Activated naive CD8-positive, alpha-beta T cell treated with anti-CD3 and anti-CD28 coated beads, Interleukin-2, amount 50 U/mL, for 24 hours (primary cell): ENCODE measurements around the gene MRE11.

ENCODE experiments used
- ATAC-seq: fragments of 150-1000 bp; cut with Tn5 transposase; one replicate; pipeline ENCODE4 v1.10.0; 2021
- DNase-seq: peaks from one replicate; pipeline ENCODE4 v3.0.0; 2021
- H3K27ac Mint-ChIP-seq: one replicate; pipeline ENCODE4 v1.8.0; 2021; ENCODE audit warnings: mild to moderate bottlenecking, mixed read lengths
- H3K27me3 Mint-ChIP-seq: one replicate; pipeline ENCODE4 v1.8.0; 2021; ENCODE audit warnings: mixed read lengths
- H3K36me3 Mint-ChIP-seq: one replicate; pipeline ENCODE4 v1.8.0; 2021; ENCODE audit warnings: low read depth, mixed read lengths
- H3K4me1 Mint-ChIP-seq: one replicate; pipeline ENCODE4 v1.8.0; 2021; ENCODE audit warnings: mixed read lengths
- H3K4me3 Mint-ChIP-seq: one replicate; pipeline ENCODE4 v1.8.0; 2021; ENCODE audit warnings: mild to moderate bottlenecking, moderate library complexity, mixed read lengths
- H3K9me3 Mint-ChIP-seq: one replicate; pipeline ENCODE4 v1.8.0; 2021; ENCODE audit warnings: mixed read lengths

MRE11 gene

DNA sequence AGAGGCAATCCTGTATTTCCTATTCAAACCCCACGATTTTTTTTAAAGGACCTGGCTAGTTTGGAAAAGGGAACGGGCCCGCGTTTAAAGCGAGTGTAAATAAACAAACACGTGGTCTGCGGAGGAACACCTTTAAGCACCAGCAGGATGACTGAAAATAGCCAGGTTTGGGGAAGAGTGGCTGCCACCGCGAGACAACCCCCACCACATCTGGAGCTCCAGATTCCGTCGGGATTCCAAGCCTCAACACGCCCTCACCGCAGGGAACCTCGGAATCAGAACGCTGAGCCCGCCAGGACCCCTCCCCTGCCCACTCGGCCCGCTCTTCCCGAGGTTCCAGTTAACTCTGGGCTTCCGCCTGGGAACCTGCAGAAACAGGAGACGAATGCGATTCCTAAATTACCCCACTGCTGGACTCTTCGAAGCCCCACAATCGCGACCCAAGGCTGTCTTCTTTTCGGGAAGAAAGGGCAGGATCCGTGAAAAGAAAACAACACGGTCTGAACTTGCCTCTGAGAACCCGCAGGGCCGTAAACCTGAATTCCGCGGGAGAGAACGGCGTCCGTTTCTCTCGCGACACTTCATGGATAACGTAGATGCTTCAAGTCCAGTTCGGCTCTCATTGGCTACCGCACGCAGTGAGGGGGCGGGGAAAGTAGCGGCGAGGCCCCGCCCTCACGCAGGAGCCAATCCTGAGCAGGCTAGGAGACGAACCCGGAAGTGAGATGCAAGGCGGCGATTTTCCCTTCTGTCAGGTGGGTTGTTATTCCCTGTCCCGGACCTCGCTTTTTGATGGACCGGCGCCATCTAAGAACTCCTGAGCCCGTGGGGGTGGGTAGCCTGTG lies at the start of gene MRE11, which contains the start of gene ANKRD49:
Gene MRE11, minus strand, starts transcription at position 564 of the 845 bp plus-strand sequence. CDS start 1,043 bp downstream, outside the sequence.
Gene ANKRD49, plus strand, starts transcription at position 704 of the 845 bp plus-strand sequence. CDS start 2,710 bp downstream, outside the sequence.
- peaks cover 31% of the 10 kb centered on the region for H3K4me1 Mint-ChIP-seq
- ATAC-seq (peak; percentile 99), DNase-seq (peak; percentile 91)
- H3K27me3 Mint-ChIP-seq, result no peaks in the 10 kb centered on the region
- no peaks in the 10 kb centered on the region for H3K9me3 Mint-ChIP-seq
- H3K27ac Mint-ChIP-seq, result peak within 1 kb of the TSS; percentile 96
- peak within 1 kb of the TSS; percentile 93 for H3K4me3 Mint-ChIP-seq
- H3K36me3 Mint-ChIP-seq, result peaks cover 33% of the 10 kb centered on the region

DNA sequence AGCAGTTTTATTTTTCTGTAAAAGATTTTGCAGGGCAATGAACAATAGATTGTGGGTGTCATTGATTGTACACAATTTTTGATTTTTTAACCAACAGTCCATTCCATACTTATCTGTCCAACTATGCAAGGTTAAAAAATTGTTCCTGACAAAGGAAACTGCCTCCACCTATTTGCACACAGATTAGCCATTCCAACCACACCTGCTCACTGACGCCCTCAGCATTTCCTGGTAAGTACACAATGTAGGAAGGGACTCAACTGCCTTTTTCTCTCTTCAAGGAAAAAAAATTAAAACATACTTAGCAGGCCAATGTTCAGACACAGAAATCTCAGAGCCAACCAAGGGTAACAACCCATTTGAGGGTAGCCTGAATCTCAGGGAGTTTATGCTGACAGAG lies 45.8 kb upstream of the MRE11 start:
- no peak for DNase-seq
- no peak overlapping the region for H3K27ac Mint-ChIP-seq

DNA sequence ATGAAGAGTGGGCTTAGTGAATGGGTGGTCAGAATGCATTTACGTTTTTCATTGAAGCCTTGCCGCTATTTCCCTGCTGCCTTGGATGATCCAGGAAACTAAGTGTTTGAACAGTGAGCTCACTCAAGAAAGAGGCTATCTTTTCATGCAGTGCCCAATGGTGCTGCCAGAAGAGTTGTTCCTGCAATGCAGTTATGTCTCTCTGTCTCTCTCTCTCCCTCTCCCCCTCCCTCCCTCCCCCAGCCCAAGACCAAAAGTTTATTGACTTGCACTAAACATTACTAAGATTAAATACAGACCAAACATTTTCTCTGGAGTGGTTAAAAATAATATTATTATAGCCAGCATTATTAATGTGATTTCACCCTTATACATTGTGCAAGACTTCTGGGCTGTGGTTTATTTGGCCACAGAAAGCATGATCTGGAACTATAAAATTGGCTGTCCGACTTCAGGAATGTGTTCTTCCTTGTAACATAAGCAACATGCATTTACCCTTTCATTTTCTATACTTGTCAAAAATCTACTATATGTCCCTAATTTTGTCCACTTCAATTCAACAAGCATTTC lies 43.5 kb upstream of the MRE11 start:
- Mint-ChIP-seq H3K4me3 (no peak overlapping the region), H3K36me3 (no peaks in the 10 kb centered on the region), H3K27ac (no peak overlapping the region), H3K9me3 (no peaks in the 10 kb centered on the region), H3K4me1 (peaks cover 2% of the 10 kb centered on the region), H3K27me3 (peaks cover 23% of the 10 kb centered on the region)
- DNase-seq, result no peak
- no peak for ATAC-seq

More for the DNA sequence above, 45.8 kb upstream of the MRE11 start:
- H3K4me1 Mint-ChIP-seq, result peaks cover 13% of the 10 kb centered on the region
- H3K4me3 Mint-ChIP-seq, result no peak overlapping the region
- no peaks in the 10 kb centered on the region for H3K9me3 Mint-ChIP-seq
- no peaks in the 10 kb centered on the region for H3K36me3 Mint-ChIP-seq
- ATAC-seq, result no peak
- peaks cover 20% of the 10 kb centered on the region for H3K27me3 Mint-ChIP-seq

DNA sequence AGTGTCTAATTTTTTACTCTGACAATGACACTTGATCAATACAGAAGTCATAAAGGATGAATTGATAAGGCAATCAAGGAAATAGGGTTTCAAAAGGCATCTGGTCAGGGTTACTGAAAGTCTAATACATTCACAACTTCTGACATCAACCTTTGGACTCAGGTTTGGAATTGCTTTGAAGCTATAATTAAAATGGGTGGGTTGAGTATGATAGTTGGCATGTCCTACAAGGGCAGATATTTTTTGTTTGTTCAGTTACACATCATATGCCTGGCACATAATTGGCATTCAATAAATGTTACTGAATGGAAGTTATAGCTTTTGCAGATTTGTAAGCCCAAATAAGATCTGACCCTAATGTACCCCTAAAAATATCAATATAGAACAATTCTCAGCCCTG lies 42.7 kb upstream of the MRE11 start:
- peaks cover 23% of the 10 kb centered on the region for H3K27me3 Mint-ChIP-seq
- H3K36me3 Mint-ChIP-seq, result no peaks in the 10 kb centered on the region
- H3K9me3 Mint-ChIP-seq, result no peaks in the 10 kb centered on the region
- no peaks in the 10 kb centered on the region for H3K4me1 Mint-ChIP-seq
- ATAC-seq, result no peak
- H3K27ac Mint-ChIP-seq, result no peak overlapping the region
- no peak overlapping the region for H3K4me3 Mint-ChIP-seq
- no peak for DNase-seq

DNA sequence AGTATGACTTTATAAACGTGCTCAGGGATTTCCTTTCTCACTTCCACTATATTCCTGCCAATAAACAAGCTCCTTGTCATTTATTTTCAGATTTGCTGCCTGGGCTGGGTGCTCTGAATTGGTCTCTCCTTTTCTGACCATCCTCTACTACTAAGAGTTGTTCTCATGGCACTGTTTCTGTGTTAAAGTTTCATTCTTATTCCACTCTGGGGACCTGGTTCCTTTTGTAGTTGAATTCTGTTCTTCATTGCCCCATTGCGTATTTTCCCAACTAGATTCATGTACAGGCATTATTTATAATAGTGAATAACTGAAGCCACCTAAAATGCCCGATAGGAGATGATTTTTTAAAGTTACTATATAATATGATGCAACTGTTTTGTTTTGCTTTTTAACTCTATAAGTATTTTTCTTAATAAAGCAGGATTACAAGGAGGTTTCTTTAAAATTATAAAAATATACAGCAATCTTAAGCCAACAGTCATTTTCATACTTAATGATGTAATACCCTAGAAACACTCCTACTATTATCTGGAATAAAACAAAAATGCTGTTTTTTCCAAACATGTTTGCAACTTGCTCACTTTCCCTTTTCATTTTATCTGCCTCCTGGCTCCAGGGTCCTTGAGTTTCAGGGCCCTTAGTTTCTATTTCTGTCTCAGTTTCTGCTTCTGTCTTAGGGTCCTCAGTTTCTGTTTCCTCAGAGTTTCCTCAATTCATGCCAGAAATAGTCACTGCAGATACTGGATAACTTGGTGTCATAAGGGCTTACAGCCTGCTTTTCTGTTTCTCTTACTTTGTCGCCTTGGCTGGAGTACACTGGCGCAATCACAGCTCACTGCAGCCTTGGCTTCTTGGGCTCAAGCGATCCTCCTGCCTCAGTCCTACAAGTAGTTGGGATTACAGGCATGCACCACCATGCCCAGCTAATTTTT lies 40.3 kb upstream of the MRE11 start:
- peaks cover 22% of the 10 kb centered on the region for H3K27me3 Mint-ChIP-seq
- no peak for DNase-seq
- no peak overlapping the region for H3K4me3 Mint-ChIP-seq
- no peaks in the 10 kb centered on the region for H3K4me1 Mint-ChIP-seq
- no peaks in the 10 kb centered on the region for H3K9me3 Mint-ChIP-seq
- no peaks in the 10 kb centered on the region for H3K36me3 Mint-ChIP-seq
- ATAC-seq, result no peak
- no peak overlapping the region for H3K27ac Mint-ChIP-seq

DNA sequence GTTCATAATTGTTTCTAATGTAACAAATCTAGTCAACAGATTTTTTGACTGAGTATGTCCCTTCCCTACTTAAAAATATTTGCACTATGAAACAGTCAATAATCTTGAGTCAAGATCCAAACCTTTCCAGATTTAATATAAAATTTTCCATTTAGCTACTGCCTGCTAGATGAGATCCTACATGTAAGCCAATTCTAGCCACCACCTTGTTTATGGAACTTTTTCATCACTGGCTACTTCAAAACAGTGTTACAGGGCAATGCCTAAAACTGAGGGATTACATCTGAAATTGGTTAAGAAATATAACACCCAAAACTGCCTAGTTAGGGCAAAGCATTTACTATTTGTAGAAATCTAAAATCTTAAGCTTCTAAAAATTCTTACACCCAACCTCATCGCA lies 39.6 kb upstream of the MRE11 start:
- ATAC-seq (no peak), DNase-seq (no peak)
- Mint-ChIP-seq H3K27me3 (peaks cover 21% of the 10 kb centered on the region), H3K4me1 (no peaks in the 10 kb centered on the region), H3K27ac (no peak overlapping the region), H3K36me3 (no peaks in the 10 kb centered on the region), H3K4me3 (no peak overlapping the region), H3K9me3 (no peaks in the 10 kb centered on the region)

DNA sequence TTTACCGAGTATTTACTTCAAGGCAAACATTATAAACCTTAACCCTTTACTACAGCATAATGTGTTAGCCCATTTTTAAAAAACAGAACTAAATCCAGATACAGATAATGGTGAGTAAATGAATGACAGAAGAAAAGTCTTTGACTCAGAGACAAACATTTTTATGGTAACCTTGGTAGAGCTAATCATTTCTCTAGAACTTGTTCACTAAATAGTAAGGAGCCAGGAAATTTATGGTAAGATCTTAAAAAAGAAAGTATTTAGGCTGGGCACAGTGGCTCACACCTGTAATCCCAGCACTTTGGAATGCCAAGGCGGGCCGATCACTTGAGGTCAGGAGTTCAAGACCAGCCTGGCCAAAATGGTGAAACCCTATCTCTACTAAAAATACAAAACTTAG lies 38.6 kb upstream of the MRE11 start:
- Mint-ChIP-seq H3K4me1 (no peaks in the 10 kb centered on the region), H3K36me3 (no peaks in the 10 kb centered on the region), H3K27me3 (peaks cover 15% of the 10 kb centered on the region), H3K4me3 (no peak overlapping the region), H3K27ac (no peak overlapping the region), H3K9me3 (no peaks in the 10 kb centered on the region)
- ATAC-seq (no peak), DNase-seq (no peak)

DNA sequence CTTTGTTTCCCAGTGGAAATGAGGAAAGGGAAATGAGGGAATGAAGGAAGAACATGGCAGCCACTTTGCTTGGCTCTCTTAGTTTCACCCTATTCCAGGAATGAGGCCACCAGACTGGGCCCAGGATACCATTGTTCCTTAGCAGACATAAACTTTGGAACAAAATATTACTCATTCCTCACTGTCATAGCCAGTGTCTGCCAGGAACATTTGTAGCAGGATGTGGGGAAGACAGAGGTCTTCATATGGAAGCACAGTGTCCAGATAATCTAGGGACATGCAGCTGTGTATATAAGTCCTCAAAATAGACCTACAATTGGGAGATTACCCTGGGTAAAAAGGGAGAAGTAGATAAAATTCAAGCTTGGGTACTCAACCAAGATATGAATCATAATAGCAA lies 34.9 kb upstream of the MRE11 start:
- no peak for DNase-seq
- Mint-ChIP-seq H3K36me3 (no peaks in the 10 kb centered on the region), H3K27me3 (peaks cover 5% of the 10 kb centered on the region), H3K4me3 (no peak overlapping the region), H3K9me3 (no peaks in the 10 kb centered on the region), H3K4me1 (no peaks in the 10 kb centered on the region), H3K27ac (no peak overlapping the region)
- no peak for ATAC-seq

DNA sequence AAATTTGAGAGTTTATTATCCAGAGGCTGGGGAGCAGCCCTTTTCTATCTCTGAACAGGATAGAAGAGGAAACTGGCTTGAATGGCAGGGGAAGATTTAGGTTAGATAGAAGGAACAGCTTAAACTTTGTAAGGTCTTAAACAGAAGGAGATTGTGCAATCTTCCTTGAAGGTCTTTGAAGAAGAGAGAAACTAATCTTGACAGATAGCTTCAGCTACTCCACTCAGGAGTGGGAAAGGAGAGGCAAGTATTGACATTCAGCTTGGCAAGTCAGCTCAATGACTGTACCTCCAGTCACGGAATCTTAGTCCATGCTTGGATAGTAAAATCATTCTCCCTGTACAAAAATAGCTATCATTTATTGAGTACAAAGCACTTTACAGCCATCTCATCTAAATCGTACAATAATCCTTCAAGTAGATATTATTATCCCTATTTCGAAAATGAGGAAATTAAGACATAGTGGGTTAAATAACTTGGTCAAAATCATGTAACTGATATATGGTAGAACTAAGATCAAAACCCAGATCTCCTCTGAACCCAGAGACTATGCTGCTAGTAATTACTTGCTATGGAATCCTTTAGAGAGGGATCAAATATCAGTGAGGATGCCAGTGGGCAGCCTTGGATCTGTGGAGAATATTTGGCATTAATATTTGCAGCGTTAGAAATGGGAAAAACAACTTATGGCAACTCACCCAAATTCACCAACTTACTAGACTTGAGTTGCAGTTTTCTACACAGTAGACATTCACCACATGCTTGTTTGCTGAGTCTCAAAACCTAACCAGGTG lies 33.2 kb upstream of the MRE11 start:
- H3K9me3 Mint-ChIP-seq, result no peaks in the 10 kb centered on the region
- no peak for ATAC-seq
- H3K27ac Mint-ChIP-seq, result no peak overlapping the region
- H3K4me1 Mint-ChIP-seq, result no peaks in the 10 kb centered on the region
- no peaks in the 10 kb centered on the region for H3K36me3 Mint-ChIP-seq
- H3K4me3 Mint-ChIP-seq, result no peak overlapping the region
- DNase-seq, result no peak
- H3K27me3 Mint-ChIP-seq, result peaks cover 4% of the 10 kb centered on the region

DNA sequence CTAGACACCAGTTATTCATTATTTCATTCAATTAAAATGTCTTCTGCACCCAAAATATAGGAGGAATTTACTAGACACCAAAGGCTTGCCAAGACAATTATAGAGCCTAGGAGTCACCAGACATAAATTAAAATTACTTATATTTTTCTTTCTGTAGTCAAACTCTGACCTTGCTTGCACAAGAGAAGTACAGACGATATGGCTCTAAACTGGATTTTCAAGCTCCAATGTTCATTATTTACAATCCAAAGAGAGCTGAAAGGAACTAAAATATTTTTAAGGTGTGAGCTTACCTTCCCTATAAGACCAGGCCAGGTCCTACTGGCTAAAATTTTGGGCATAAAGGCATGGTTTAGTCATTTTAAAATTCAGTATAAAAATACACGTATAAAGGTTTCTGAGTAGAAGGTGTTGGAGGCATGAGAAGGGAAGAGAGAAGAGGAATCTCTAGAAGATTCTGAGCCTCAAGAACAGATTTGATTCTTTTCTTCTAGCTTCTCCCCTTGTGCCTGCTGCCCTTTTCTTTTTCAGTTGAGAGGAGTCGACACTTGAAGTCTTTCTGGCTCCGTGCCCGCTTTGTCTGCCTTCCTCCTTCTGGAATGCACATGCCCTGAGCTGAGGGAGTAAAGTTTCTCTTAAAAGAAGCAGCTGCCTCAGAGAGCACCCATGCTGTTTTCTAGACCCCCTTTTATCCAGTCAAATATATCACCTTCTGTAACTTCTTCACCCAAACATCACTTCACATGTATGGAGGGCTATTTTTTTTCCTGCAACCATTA lies 32.1 kb upstream of the MRE11 start:
- H3K9me3 Mint-ChIP-seq, result no peaks in the 10 kb centered on the region
- H3K4me3 Mint-ChIP-seq, result no peak overlapping the region
- H3K4me1 Mint-ChIP-seq, result no peaks in the 10 kb centered on the region
- DNase-seq (no peak), ATAC-seq (no peak)
- peaks cover 2% of the 10 kb centered on the region for H3K27me3 Mint-ChIP-seq
- H3K27ac Mint-ChIP-seq, result no peak overlapping the region
- no peaks in the 10 kb centered on the region for H3K36me3 Mint-ChIP-seq

DNA sequence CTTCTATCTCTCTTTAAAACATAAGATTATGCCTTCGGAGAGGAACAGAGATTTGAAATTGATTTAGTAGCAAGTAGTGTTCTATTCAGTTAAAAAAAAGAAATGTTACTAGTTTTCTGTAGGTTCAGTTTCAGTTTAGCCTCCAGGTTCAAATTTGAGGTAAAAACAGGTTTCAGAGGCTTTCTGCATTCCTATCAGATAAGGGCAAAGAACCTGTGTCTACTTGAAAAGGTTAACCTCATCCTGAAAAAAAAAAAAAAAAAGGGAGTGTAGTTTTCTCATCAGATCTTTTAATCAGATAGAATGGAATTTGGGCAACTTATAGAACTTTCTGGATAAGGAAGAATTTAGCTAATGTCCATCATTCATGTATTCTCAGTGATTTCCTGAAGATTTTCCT lies 30.7 kb upstream of the MRE11 start:
- Mint-ChIP-seq H3K36me3 (no peaks in the 10 kb centered on the region), H3K4me1 (no peaks in the 10 kb centered on the region), H3K27me3 (peaks cover 2% of the 10 kb centered on the region), H3K9me3 (no peaks in the 10 kb centered on the region), H3K4me3 (no peak overlapping the region), H3K27ac (no peak overlapping the region)
- no peak for DNase-seq
- ATAC-seq, result no peak

DNA sequence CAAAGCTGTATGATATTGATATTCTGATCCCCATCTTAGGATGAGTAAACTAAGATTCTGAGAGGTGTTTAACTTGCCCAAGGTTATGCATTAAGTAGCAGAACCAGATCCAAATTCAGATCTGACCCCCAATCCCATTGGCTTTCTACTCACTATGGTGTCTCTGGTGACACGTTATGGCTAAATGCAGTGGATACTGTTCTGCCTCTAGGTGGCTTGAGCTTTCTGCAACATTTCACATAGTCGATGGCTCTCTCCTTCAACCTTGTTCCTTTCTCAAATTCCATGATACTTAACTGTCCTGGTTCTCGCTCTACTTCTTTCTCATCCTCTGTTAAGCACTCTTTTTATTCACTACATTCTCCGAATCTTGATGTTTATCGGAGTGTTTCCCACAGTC lies 28.0 kb upstream of the MRE11 start:
- Mint-ChIP-seq H3K9me3 (no peaks in the 10 kb centered on the region), H3K36me3 (no peaks in the 10 kb centered on the region), H3K27me3 (peaks cover 2% of the 10 kb centered on the region), H3K4me3 (no peak overlapping the region), H3K4me1 (no peaks in the 10 kb centered on the region), H3K27ac (no peak overlapping the region)
- DNase-seq, result no peak
- ATAC-seq, result no peak

DNA sequence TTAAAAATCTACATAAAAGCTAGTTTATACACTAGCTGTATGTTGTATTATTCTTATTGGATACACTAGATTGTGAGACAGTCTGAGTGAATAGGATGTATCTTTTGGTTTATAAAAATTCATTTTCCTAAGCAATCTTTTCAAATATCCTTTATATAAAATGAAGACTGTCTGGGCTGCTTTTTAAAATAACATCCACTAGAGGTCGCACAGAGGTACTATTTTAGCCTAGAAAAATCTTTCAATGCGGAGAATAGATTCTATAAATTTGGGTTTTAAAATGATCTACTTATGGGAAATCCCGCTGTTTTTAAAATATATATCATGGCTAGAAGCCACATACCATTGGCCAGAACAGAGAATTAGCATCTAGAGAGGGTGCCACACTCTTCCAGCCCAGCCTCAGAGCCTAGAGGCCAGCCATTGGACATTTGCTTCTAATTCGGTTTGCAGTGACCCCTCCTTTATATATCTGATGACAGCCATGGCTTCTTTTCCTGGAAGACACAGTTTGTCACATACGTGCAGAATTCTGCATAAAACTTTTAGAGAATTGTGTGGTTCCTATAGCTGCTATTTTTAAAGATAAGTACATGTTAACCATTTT lies 25.9 kb upstream of the MRE11 start:
- no peaks in the 10 kb centered on the region for H3K9me3 Mint-ChIP-seq
- DNase-seq, result no peak

More for the DNA sequence above, 25.9 kb upstream of the MRE11 start:
- H3K27me3 Mint-ChIP-seq, result peaks cover 11% of the 10 kb centered on the region
- no peak overlapping the region for H3K27ac Mint-ChIP-seq
- no peak overlapping the region for H3K4me3 Mint-ChIP-seq
- H3K4me1 Mint-ChIP-seq, result no peaks in the 10 kb centered on the region
- ATAC-seq, result no peak
- H3K36me3 Mint-ChIP-seq, result no peaks in the 10 kb centered on the region
